ENCODE results near the gene CCL15. TPM values are rescaled to one million over a fixed set of nuclear protein-coding genes. Genes with fewer than 3 reads are reported as not detected.

The CCL15 gene
- total RNA-seq, 2 donors from 2014 or later = not detected

- DNase-seq (ENCODE audit: low spot score) = no peak
- intact Hi-C loops (cut with DNase I) = loop anchor here (5.0 to 10.0 kb wide), 3 partner anchors 182 to 520 kb away; partner anchors contain the start of gene ZNHIT3 (in 1 of the 2)
These were observed 36.1 kb downstream of the CCL15 start for GRCh38 chr17:35965272-35965671.

GRCh38 chr17:35963663-35964062 lies 37.7 kb downstream of the CCL15 start:
- intact Hi-C loops (cut with DNase I) = loop anchor here in 1 of 2 donors (10.0 kb wide), 1 partner anchor 521 kb away; the partner anchor contains the start of gene ZNHIT3
- no peak for DNase-seq (ENCODE audit: low spot score)

- intact Hi-C loops (cut with DNase I) = no loop called here
- no peak for DNase-seq (ENCODE audit: low spot score)
These were observed 47.6 kb downstream of the CCL15 start for GRCh38 chr17:35953720-35954119.

- no peak for DNase-seq (ENCODE audit: low spot score)
- intact Hi-C loops (cut with DNase I) = no loop called here
These were observed 52.0 kb downstream of the CCL15 start for GRCh38 chr17:35949401-35949800.

- no peak for DNase-seq (ENCODE audit: low spot score)
- intact Hi-C loops (cut with DNase I) = no loop called here
These were observed 53.3 kb downstream of the CCL15 start for GRCh38 chr17:35948092-35948491.

Other genes starting within 250 kb of the CCL15 start
- not detected for gene GAS2L2, start 248.3 kb downstream of the CCL15 start, total RNA-seq
- not detected for gene C17orf50, start 240.7 kb downstream of the CCL15 start, total RNA-seq
- 10 to 100 TPM in 1 of 2 donors, 1 to 10 TPM in 1; 8.8 to 18.2 TPM for gene MMP28, start 205.9 kb downstream of the CCL15 start, total RNA-seq
- gene TAF15, start 192.1 kb downstream of the CCL15 start, total RNA-seq = 100 to 1,000 TPM; 121 to 129 TPM
- gene HEATR9, start 132.7 kb downstream of the CCL15 start, total RNA-seq = not detected
- gene CCL5, start 121.2 kb downstream of the CCL15 start, total RNA-seq = 1 to 10 TPM; 2.1 to 3.2 TPM
- not detected for gene RDM1, start 70.8 kb downstream of the CCL15 start, total RNA-seq
- not detected for gene LYZL6, start 57.8 kb downstream of the CCL15 start, total RNA-seq
- gene CCL16, start 20.1 kb downstream of the CCL15 start, total RNA-seq = under 1 TPM in 1 of 2 donors, not detected in 1; 0.69 TPM
- 100 to 1,000 TPM in 1 of 2 donors, 10 to 100 TPM in 1; 22.6 to 104 TPM for gene CCL14, start 14.8 kb downstream of the CCL15 start, total RNA-seq
- gene CCL23, start 16.4 kb upstream of the CCL15 start, total RNA-seq = 1 to 10 TPM; 2.5 to 2.6 TPM
- 10 to 100 TPM in 1 of 2 donors, 1 to 10 TPM in 1; 3.2 to 28.5 TPM for gene CCL18, start 62.7 kb upstream of the CCL15 start, total RNA-seq
- 1 to 10 TPM; 2.0 to 2.6 TPM for gene CCL3, start 88.6 kb upstream of the CCL15 start, total RNA-seq
- 1 to 10 TPM; 2.3 to 2.6 TPM for gene CCL4, start 102.3 kb upstream of the CCL15 start, total RNA-seq
- gene TBC1D3B, start 175.1 kb upstream of the CCL15 start, total RNA-seq = 1 to 10 TPM; 2.9 to 3.8 TPM
- gene CCL3L1, start 195.2 kb upstream of the CCL15 start, total RNA-seq = not detected
- not detected for gene CCL4L2, start 209.5 kb upstream of the CCL15 start, total RNA-seq

All from posterior vena cava (tissue), 2 donors.